Effector memory CD8-positive, alpha-beta T cell (primary cell): ENCODE results near the gene THY1.
"Not testable (repeated sequence)": the region's sequence is repeated elsewhere in the genome, so short reads cannot be mapped to it uniquely, and the experiment has no call there.

ENCODE experiments used
- ATAC-seq: fragments of 150-1000 bp; cut with Tn5 transposase; replicated peaks from 2 replicates; pipeline ENCODE4 v1.10.0; 2021; ENCODE audit warnings: mild to moderate bottlenecking, moderate library complexity
- DNase-seq, 3 experiments: peaks; one replicate each; pipeline ENCODE4 v3.0.0; 2021
- H3K27ac Mint-ChIP-seq, 2 donors: one replicate each; pipeline ENCODE4 v1.8.0; 2022; ENCODE audit warnings: mild to moderate bottlenecking in 2 of 2, mixed read lengths in 2 of 2, moderate library complexity in 2 of 2
- H3K27me3 Mint-ChIP-seq, 2 donors: one replicate each; pipeline ENCODE4 v1.8.0; 2022; ENCODE audit warnings: mixed read lengths in 2 of 2
- H3K36me3 Mint-ChIP-seq: one replicate; pipeline ENCODE4 v1.8.0; 2022; ENCODE audit warnings: mild to moderate bottlenecking, moderate library complexity, mixed read lengths; ENCODE audit not compliant: insufficient read depth
- H3K4me1 Mint-ChIP-seq, 2 donors: one replicate each; pipeline ENCODE4 v1.8.0; 2022; ENCODE audit warnings: low read depth in 2 of 2, mixed read lengths in 2 of 2
- H3K4me3 Mint-ChIP-seq, 2 donors: one replicate each; pipeline ENCODE4 v1.8.0; 2022; ENCODE audit warnings: mild to moderate bottlenecking in 2 of 2, mixed read lengths in 2 of 2, moderate library complexity in 2 of 2
- H3K9me3 Mint-ChIP-seq, 2 donors: one replicate each; pipeline ENCODE4 v1.8.0; 2022; ENCODE audit warnings: mixed read lengths in 2 of 2

Gene THY1

GRCh38 chr11:119406005-119406404, 17.0 kb downstream of the THY1 start:
- no peak overlapping the region for H3K27ac Mint-ChIP-seq
- ATAC-seq (no peak), DNase-seq (no peak)
- H3K4me3 Mint-ChIP-seq: no peak overlapping the region
- H3K27me3 Mint-ChIP-seq: peaks cover 7 to 29% of the 10 kb centered on the region in 2 donors
- peaks cover 4% of the 10 kb centered on the region for H3K36me3 Mint-ChIP-seq
- no peaks in the 10 kb centered on the region for H3K4me1 Mint-ChIP-seq
- H3K9me3 Mint-ChIP-seq: no peaks in the 10 kb centered on the region

GRCh38 chr11:119405448-119405847, 17.5 kb downstream of the THY1 start:
- not testable (repeated sequence) for H3K27ac Mint-ChIP-seq, H3K36me3 Mint-ChIP-seq, H3K4me3 Mint-ChIP-seq, H3K4me1 Mint-ChIP-seq, H3K9me3 Mint-ChIP-seq, ATAC-seq, DNase-seq
- peaks cover 13 to 33% of the 10 kb centered on the region in 2 donors for H3K27me3 Mint-ChIP-seq

- Mint-ChIP-seq H3K36me3 (peaks cover 4% of the 10 kb centered on the region), H3K4me3 (no peak overlapping the region), H3K4me1 (no peaks in the 10 kb centered on the region), H3K9me3 (no peaks in the 10 kb centered on the region), H3K27me3 (peaks cover 16 to 39% of the 10 kb centered on the region in 2 donors), H3K27ac (no peak overlapping the region)
- no peak for DNase-seq
- ATAC-seq: no peak
Measured at GRCh38 chr11:119404872-119405271, 18.1 kb downstream of the THY1 start.

- DNase-seq (no peak), ATAC-seq (no peak)
- Mint-ChIP-seq H3K9me3 (peaks cover 4 to 10% of the 10 kb centered on the region in 2 donors), H3K4me1 (no peaks in the 10 kb centered on the region), H3K27ac (no peak overlapping the region), H3K4me3 (no peak overlapping the region), H3K36me3 (peaks cover 4% of the 10 kb centered on the region), H3K27me3 (peaks cover 35 to 51% of the 10 kb centered on the region in 2 donors)
Measured at GRCh38 chr11:119403021-119403420, 20.0 kb downstream of the THY1 start.

GRCh38 chr11:119402470-119402869, 20.5 kb downstream of the THY1 start:
- H3K27me3 Mint-ChIP-seq: peaks cover 40 to 51% of the 10 kb centered on the region in 2 donors
- H3K4me3 Mint-ChIP-seq: no peak overlapping the region
- DNase-seq (no peak), ATAC-seq (no peak)
- H3K27ac Mint-ChIP-seq: no peak overlapping the region
- H3K9me3 Mint-ChIP-seq: peaks cover 9 to 12% of the 10 kb centered on the region in 2 donors
- peaks cover 4% of the 10 kb centered on the region for H3K36me3 Mint-ChIP-seq
- H3K4me1 Mint-ChIP-seq: no peaks in the 10 kb centered on the region

GRCh38 chr11:119400860-119401259, 22.1 kb downstream of the THY1 start:
- Mint-ChIP-seq H3K27ac (no peak overlapping the region), H3K4me1 (no peaks in the 10 kb centered on the region), H3K9me3 (peaks cover 9 to 12% of the 10 kb centered on the region in 2 donors), H3K4me3 (no peak overlapping the region), H3K27me3 (peaks cover 46 to 61% of the 10 kb centered on the region in 2 donors), H3K36me3 (no peaks in the 10 kb centered on the region)
- DNase-seq (no peak), ATAC-seq (no peak)

GRCh38 chr11:119397740-119398139, 25.2 kb downstream of the THY1 start:
- peaks cover 9 to 12% of the 10 kb centered on the region in 2 donors for H3K9me3 Mint-ChIP-seq
- DNase-seq: no peak
- peaks cover 68 to 71% of the 10 kb centered on the region in 2 donors for H3K27me3 Mint-ChIP-seq
- no peak for ATAC-seq
- no peak overlapping the region for H3K4me3 Mint-ChIP-seq
- no peak overlapping the region for H3K27ac Mint-ChIP-seq
- no peaks in the 10 kb centered on the region for H3K4me1 Mint-ChIP-seq
- H3K36me3 Mint-ChIP-seq: no peaks in the 10 kb centered on the region

GRCh38 chr11:119396835-119397234, 26.1 kb downstream of the THY1 start:
- Mint-ChIP-seq H3K36me3 (no peaks in the 10 kb centered on the region), H3K4me3 (no peak overlapping the region), H3K9me3 (peaks cover 9 to 12% of the 10 kb centered on the region in 2 donors), H3K27ac (no peak overlapping the region), H3K4me1 (no peaks in the 10 kb centered on the region), H3K27me3 (peaks cover 64 to 67% of the 10 kb centered on the region in 2 donors)
- no peak for DNase-seq
- ATAC-seq: no peak

GRCh38 chr11:119391275-119391674, 31.7 kb downstream of the THY1 start:
- Mint-ChIP-seq H3K27me3 (peaks cover 36 to 44% of the 10 kb centered on the region in 2 donors), H3K9me3 (no peaks in the 10 kb centered on the region), H3K36me3 (no peaks in the 10 kb centered on the region), H3K27ac (no peak overlapping the region), H3K4me1 (peaks cover 0 to 1% of the 10 kb centered on the region in 2 donors), H3K4me3 (no peak overlapping the region)
- ATAC-seq (no peak), DNase-seq (no peak)

GRCh38 chr11:119389611-119390254, 33.2 kb downstream of the THY1 start:
- ATAC-seq (no peak), DNase-seq (no peak)
- H3K4me1 Mint-ChIP-seq: peaks cover 0 to 1% of the 10 kb centered on the region in 2 donors
- no peak overlapping the region for H3K27ac Mint-ChIP-seq
- no peak overlapping the region for H3K4me3 Mint-ChIP-seq
- H3K27me3 Mint-ChIP-seq: peaks cover 27 to 35% of the 10 kb centered on the region in 2 donors
- no peaks in the 10 kb centered on the region for H3K9me3 Mint-ChIP-seq
- H3K36me3 Mint-ChIP-seq: no peaks in the 10 kb centered on the region

GRCh38 chr11:119388103-119388502, 34.9 kb downstream of the THY1 start:
- Mint-ChIP-seq H3K4me3 (no peak overlapping the region), H3K27me3 (peaks cover 15 to 22% of the 10 kb centered on the region in 2 donors), H3K27ac (no peak overlapping the region), H3K4me1 (peaks cover 0 to 1% of the 10 kb centered on the region in 2 donors), H3K9me3 (no peaks in the 10 kb centered on the region), H3K36me3 (no peaks in the 10 kb centered on the region)
- DNase-seq (no peak), ATAC-seq (no peak)

- Mint-ChIP-seq H3K4me3 (no peak overlapping the region), H3K9me3 (no peaks in the 10 kb centered on the region)
- no peak for ATAC-seq
Measured at GRCh38 chr11:119384332-119384731, 38.6 kb downstream of the THY1 start.

GRCh38 chr11:119382513-119382912, 40.5 kb downstream of the THY1 start:
- DNase-seq, H3K27ac Mint-ChIP-seq, H3K4me3 Mint-ChIP-seq, H3K27me3 Mint-ChIP-seq, H3K9me3 Mint-ChIP-seq, H3K4me1 Mint-ChIP-seq, H3K36me3 Mint-ChIP-seq, ATAC-seq: not testable (repeated sequence)

More at GRCh38 chr11:119384332-119384731, 38.6 kb downstream of the THY1 start:
- Mint-ChIP-seq H3K27ac (no peak overlapping the region), H3K4me1 (peaks cover 0 to 4% of the 10 kb centered on the region in 2 donors), H3K36me3 (no peaks in the 10 kb centered on the region), H3K27me3 (peaks cover 0 to under 1% of the 10 kb centered on the region in 2 donors)
- no peak for DNase-seq

- no peak for DNase-seq
- Mint-ChIP-seq H3K4me1 (peaks cover 0 to 4% of the 10 kb centered on the region in 2 donors), H3K27ac (no peak overlapping the region), H3K9me3 (no peaks in the 10 kb centered on the region), H3K4me3 (no peak overlapping the region), H3K27me3 (no peaks in the 10 kb centered on the region), H3K36me3 (no peaks in the 10 kb centered on the region)
- no peak for ATAC-seq
Measured at GRCh38 chr11:119382101-119382500, 40.9 kb downstream of the THY1 start.
